ENCODE measurements around the gene RIPK1.
"Not testable (repeated sequence)": the region's sequence is repeated elsewhere in the genome, so short reads cannot be mapped to it uniquely, and the experiment has no call there.

RIPK1 gene

GRCh38 chr6:3046295-3046694 is 22.0 kb upstream of the RIPK1 start:
- DNase-seq, result no peak

GRCh38 chr6:3048009-3048408 is 20.3 kb upstream of the RIPK1 start:
- DNase-seq, result not testable (repeated sequence)

GRCh38 chr6:3052481-3053230 is 15.6 kb upstream of the RIPK1 start:
- DNase-seq, result no peak

GRCh38 chr6:3053231-3053508 is 15.1 kb upstream of the RIPK1 start:
- DNase-seq, result no peak

- not testable (repeated sequence) for DNase-seq
Measured at GRCh38 chr6:3054229-3055157, 13.8 kb upstream of the RIPK1 start.

GRCh38 chr6:3055158-3055499 is 13.2 kb upstream of the RIPK1 start:
- not testable (repeated sequence) for DNase-seq

- no peak for DNase-seq
Measured at GRCh38 chr6:3057063-3057770, 11.1 kb upstream of the RIPK1 start.

GRCh38 chr6:3058957-3059356 is 9.3 kb upstream of the RIPK1 start:
- no peak for DNase-seq

GRCh38 chr6:3060092-3060491 is 8.2 kb upstream of the RIPK1 start:
- DNase-seq, result not testable (repeated sequence)

- no peak for DNase-seq
Measured at GRCh38 chr6:3061501-3061941, 6.8 kb upstream of the RIPK1 start.

- DNase-seq, result not testable (repeated sequence)
Measured at GRCh38 chr6:3063340-3063732, 5.0 kb upstream of the RIPK1 start.

- peak; percentile 86 for DNase-seq
Measured at GRCh38 chr6:3063733-3064700, 4.3 kb upstream of the RIPK1 start.

GRCh38 chr6:3071568-3071967 is 3.3 kb downstream of the RIPK1 start:
- no peak for DNase-seq

GRCh38 chr6:3072798-3073197 is 4.5 kb downstream of the RIPK1 start:
- no peak for DNase-seq

- no peak for DNase-seq
Measured at GRCh38 chr6:3073382-3073781, 5.1 kb downstream of the RIPK1 start.

- no peak for DNase-seq
Measured at GRCh38 chr6:3075772-3076113, 7.4 kb downstream of the RIPK1 start.

GRCh38 chr6:3076320-3076719 is 8.0 kb downstream of the RIPK1 start:
- DNase-seq, result no peak

GRCh38 chr6:3077430-3077829 is 9.1 kb downstream of the RIPK1 start:
- no peak for DNase-seq

- not testable (repeated sequence) for DNase-seq
Measured at GRCh38 chr6:3078952-3079351, 10.7 kb downstream of the RIPK1 start.

GRCh38 chr6:3079682-3080081 is 11.4 kb downstream of the RIPK1 start:
- DNase-seq, result no peak

- no peak for DNase-seq
Measured at GRCh38 chr6:3081960-3082359, 13.7 kb downstream of the RIPK1 start.

GRCh38 chr6:3085074-3085473 is 16.8 kb downstream of the RIPK1 start:
- DNase-seq, result no peak
